Vagina (tissue), 2 donors: ENCODE data around the gene MAP4K1. TPM values are rescaled to one million over a fixed set of nuclear protein-coding genes. Genes with fewer than 3 reads are reported as not detected.

Source experiments
- DNase-seq, 2 donors: peaks; one replicate each; pipeline ENCODE4 v3.0.0-alpha.2; 2017; ENCODE audit errors: extremely low spot score in 2 of 2
- H3K27ac ChIP-seq: fragments of 200-600 bp; sonication (generic); one replicate; pipeline ENCODE4 v1.5.1; 2019
- H3K27me3 ChIP-seq: fragments of 200-600 bp; sonication (generic); one replicate; pipeline ENCODE4 v1.5.1; 2019
- H3K36me3 ChIP-seq, 2 donors: fragments of 200-600 bp; sonication (generic); one replicate each; pipeline ENCODE4 v1.5.1; 2017 to 2019
- H3K4me1 ChIP-seq: fragments of 200-600 bp; sonication (generic); one replicate; pipeline ENCODE4 v1.5.1; 2019
- H3K4me3 ChIP-seq, 2 donors: fragments of 200-600 bp; sonication (generic); 1 replicate in 1 of 2; 2 replicates in 1 of 2; pipeline ENCODE4 v1.5.1; 2016 to 2019
- H3K9me3 ChIP-seq: fragments of 200-600 bp; sonication (generic); one replicate; pipeline ENCODE4 v1.5.1; 2019
- CTCF ChIP-seq, 3 experiments: fragments of 450-650 bp in 2 of 3; fragments of 200-600 bp in 1 of 3; sonication (generic) in 1 of 3; IDR thresholded peaks; one replicate each; pipeline ENCODE4 v1.5.1; 2017 to 2019; ENCODE audit warnings: antibody characterized with exemption in 3 of 3, mild to moderate bottlenecking in 2 of 3, moderate library complexity in 2 of 3
- POLR2A ChIP-seq, 2 donors: fragments of 450-650 bp; IDR thresholded peaks; one replicate each; pipeline ENCODE4 v1.6.1; 2017; ENCODE audit warnings: antibody characterized with exemption in 2 of 2, mild to moderate bottlenecking in 2 of 2, moderate library complexity in 2 of 2
- POLR2AphosphoS5 ChIP-seq, 2 donors: sonication (generic); formaldehyde crosslinking; IDR thresholded peaks; one replicate each; pipeline ENCODE4 v1.9.0; 2017; ENCODE audit warnings: antibody characterized with exemption in 2 of 2, mild to moderate bottlenecking in 2 of 2, low read depth in 1 of 2; ENCODE audit not compliant: insufficient read depth in 1 of 2
- intact Hi-C: fragments of 100-400 bp; cut with DNase I; formaldehyde crosslinking; loops from one replicate; pipeline ENCODE4 v1.15.1; 2023
- total RNA-seq: library from RNA; depleted of rRNA; stranded (reverse); fragments of >200 nt; gene quantifications from one replicate; pipeline ENCODE4 v1.2.3, GENCODE V29; 2016

Gene MAP4K1
- total RNA-seq, 1 donor from 2014 or later, result 47.9 TPM

GRCh38 chr19:38644719-38645118, 27.0 kb upstream of the MAP4K1 start:
- Histone ChIP-seq H3K4me3 (no peak overlapping the region), H3K4me1 (peaks cover 15% of the 10 kb centered on the region), H3K27me3 (no peaks in the 10 kb centered on the region), H3K9me3 (no peaks in the 10 kb centered on the region), H3K36me3 (no peaks in the 10 kb centered on the region), H3K27ac (no peak overlapping the region)
- TF ChIP-seq POLR2AphosphoS5 (IDR thresholded peaks at IDR 0.05; ENCODE audit: insufficient read depth in 1 of 2, low read depth in 1 of 2) (no peak), POLR2A (IDR thresholded peaks at IDR 0.05) (no peak), CTCF (IDR thresholded peaks at IDR 0.05) (no peak)
- DNase-seq, result no peak
- intact Hi-C loops, result loop anchor here (5.0 kb wide), 2 partner anchors 58 to 208 kb away; no protein-coding TSS in a partner anchor

- no peak for DNase-seq
- no peak for TF ChIP-seq POLR2AphosphoS5 (IDR thresholded peaks at IDR 0.05; ENCODE audit: insufficient read depth in 1 of 2, low read depth in 1 of 2)
- TF ChIP-seq CTCF (IDR thresholded peaks at IDR 0.05), result no peak
- TF ChIP-seq POLR2A (IDR thresholded peaks at IDR 0.05), result no peak
- no peaks in the 10 kb centered on the region for H3K9me3 ChIP-seq
- H3K27me3 ChIP-seq, result no peaks in the 10 kb centered on the region
- no peak overlapping the region for H3K4me3 ChIP-seq
- H3K36me3 ChIP-seq, result no peaks in the 10 kb centered on the region
- peaks cover 9% of the 10 kb centered on the region for H3K4me1 ChIP-seq
- intact Hi-C loops, result no loop called here
- H3K27ac ChIP-seq, result no peak overlapping the region
These were observed 24.4 kb upstream of the MAP4K1 start for GRCh38 chr19:38642176-38642575.

GRCh38 chr19:38640368-38640767, 22.6 kb upstream of the MAP4K1 start:
- Histone ChIP-seq H3K27ac (peak overlapping the region; percentile 33), H3K36me3 (no peaks in the 10 kb centered on the region), H3K4me1 (peaks cover 18% of the 10 kb centered on the region), H3K4me3 (no peak overlapping the region), H3K9me3 (no peaks in the 10 kb centered on the region), H3K27me3 (no peaks in the 10 kb centered on the region)
- DNase-seq, result no peak
- TF ChIP-seq POLR2AphosphoS5 (IDR thresholded peaks at IDR 0.05; ENCODE audit: insufficient read depth in 1 of 2, low read depth in 1 of 2) (no peak), CTCF (IDR thresholded peaks at IDR 0.05) (no peak), POLR2A (IDR thresholded peaks at IDR 0.05) (no peak)
- intact Hi-C loops, result no loop called here

GRCh38 chr19:38639679-38640078, 21.9 kb upstream of the MAP4K1 start:
- intact Hi-C loops, result no loop called here
- H3K9me3 ChIP-seq, result no peaks in the 10 kb centered on the region
- peaks cover 23% of the 10 kb centered on the region for H3K4me1 ChIP-seq
- no peak for TF ChIP-seq CTCF (IDR thresholded peaks at IDR 0.05)
- TF ChIP-seq POLR2AphosphoS5 (IDR thresholded peaks at IDR 0.05; ENCODE audit: insufficient read depth in 1 of 2, low read depth in 1 of 2), result no peak
- no peak for TF ChIP-seq POLR2A (IDR thresholded peaks at IDR 0.05)
- no peak for DNase-seq
- H3K4me3 ChIP-seq, result no peak overlapping the region
- no peaks in the 10 kb centered on the region for H3K27me3 ChIP-seq
- H3K36me3 ChIP-seq, result no peaks in the 10 kb centered on the region
- H3K27ac ChIP-seq, result no peak overlapping the region

- Histone ChIP-seq H3K27me3 (no peaks in the 10 kb centered on the region), H3K9me3 (no peaks in the 10 kb centered on the region), H3K27ac (no peak overlapping the region), H3K36me3 (no peaks in the 10 kb centered on the region), H3K4me1 (peaks cover 26% of the 10 kb centered on the region), H3K4me3 (no peak overlapping the region)
- intact Hi-C loops, result no loop called here
- TF ChIP-seq CTCF (IDR thresholded peaks at IDR 0.05) (no peak), POLR2A (IDR thresholded peaks at IDR 0.05) (no peak), POLR2AphosphoS5 (IDR thresholded peaks at IDR 0.05; ENCODE audit: insufficient read depth in 1 of 2, low read depth in 1 of 2) (no peak)
- no peak for DNase-seq
These were observed 20.7 kb upstream of the MAP4K1 start for GRCh38 chr19:38638461-38638860.
